B cell (primary cell): ENCODE data around the gene SYNRG. TPM values are rescaled to one million over a fixed set of nuclear protein-coding genes. Genes with fewer than 3 reads are reported as not detected.

Experiments used
- ATAC-seq: fragments of 200-7000 bp; cut with Tn5 transposase; one replicate; pipeline ENCODE4 v1.10.0; 2021; ENCODE audit warnings: low read depth, mild to moderate bottlenecking, moderate number of reproducible peaks, moderate library complexity
- CTCF ChIA-PET: fragments of 350-600 bp; sonication (Branson Sonifier 250); formaldehyde crosslinking; loops from one replicate; lab custom pipeline; 2021; ENCODE audit warnings: antibody characterized with exemption, inconsistent platforms; lab: Charles Lee
- POLR2A ChIA-PET: fragments of 350-600 bp; sonication (Branson Sonifier 250); formaldehyde crosslinking; loops from one replicate; lab custom pipeline; 2021; ENCODE audit warnings: antibody characterized with exemption; lab: Charles Lee
- DNase-seq: peaks from one replicate; pipeline ENCODE4 v3.0.0; 2013
- H2AFZ ChIP-seq: 2 replicates; pipeline ENCODE4 v1.6.1; 2012; ENCODE audit warnings: mild to moderate bottlenecking, low read depth, low read length; ENCODE audit not compliant: insufficient read depth, poor library complexity, severe bottlenecking
- H3K27ac ChIP-seq, 2 donors: 1 replicate in 1 of 2; 2 replicates in 1 of 2; pipeline ENCODE4 v1.5.1; 2012 to 2013; ENCODE audit warnings: low read length in 2 of 2, mild to moderate bottlenecking in 2 of 2, moderate library complexity in 1 of 2
- H3K27me3 ChIP-seq, 4 experiments: fragments of 200-600 bp in 1 of 4; sonication (generic) in 1 of 4; replicated peaks in 1 of 4; 1 replicate in 2 of 4; 2 replicates in 2 of 4; pipeline versions ENCODE4 v1.6.1 to v1.7.0; 2013 to 2016; ENCODE audit warnings: low read length in 3 of 4, mild to moderate bottlenecking in 2 of 4, mixed read lengths in 1 of 4, moderate library complexity in 1 of 4; ENCODE audit not compliant: insufficient read depth in 4 of 4, control insufficient read depth in 3 of 4; ENCODE audit errors: control extremely low read depth in 1 of 4
- H3K36me3 ChIP-seq, 2 experiments: replicated peaks in 1 of 2; 1 replicate in 1 of 2; 2 replicates in 1 of 2; pipeline versions ENCODE4 v1.6.1 to v1.7.1; 2013; ENCODE audit warnings: low read length in 1 of 2; ENCODE audit not compliant: insufficient read depth in 2 of 2, control insufficient read depth in 1 of 2; ENCODE audit errors: control extremely low read depth in 1 of 2, extremely low read depth in 1 of 2
- H3K4me1 ChIP-seq, 2 donors: fragments of 200-600 bp in 1 of 2; sonication (generic) in 1 of 2; 1 replicate in 1 of 2; 2 replicates in 1 of 2; pipeline versions ENCODE4 v1.5.1 to v1.6.1; 2013 to 2017; ENCODE audit warnings: low read length in 2 of 2; ENCODE audit not compliant: control insufficient read depth in 2 of 2, insufficient read depth in 2 of 2
- H3K4me2 ChIP-seq: replicated peaks from 2 replicates; pipeline ENCODE3; 2012; ENCODE audit warnings: mild to moderate bottlenecking, low read depth, low read length; ENCODE audit not compliant: poor library complexity, severe bottlenecking
- H3K4me3 ChIP-seq, 5 experiments: fragments of 200-600 bp in 1 of 5; sonication (generic) in 1 of 5; 1 replicate in 3 of 5; 2 replicates in 2 of 5; pipeline versions ENCODE4 v1.5.1 to v1.7.0; 2011 to 2016; ENCODE audit warnings: low read length in 4 of 5, mild to moderate bottlenecking in 4 of 5, low read depth in 2 of 5, control low read depth in 1 of 5, moderate library complexity in 1 of 5; ENCODE audit not compliant: insufficient read depth in 1 of 5; ENCODE audit errors: control extremely low read depth in 1 of 5, extremely low read depth in 1 of 5
- H3K79me2 ChIP-seq: fragments of 200-600 bp; sonication (generic); one replicate; pipeline ENCODE4 v1.6.0; 2016; ENCODE audit warnings: low read length; ENCODE audit not compliant: control insufficient read depth, insufficient read depth
- H3K9ac ChIP-seq: fragments of 200-600 bp; sonication (generic); 2 replicates; pipeline ENCODE4 v1.6.1; 2017; ENCODE audit warnings: mild to moderate bottlenecking, low read length, moderate library complexity
- H3K9me3 ChIP-seq, 3 donors: one replicate each; pipeline versions ENCODE4 v1.6.1 to v1.7.1; 2013; ENCODE audit warnings: low read length in 2 of 3; ENCODE audit not compliant: control insufficient read depth in 2 of 3, insufficient read depth in 1 of 3; ENCODE audit errors: control extremely low read depth in 1 of 3
- H4K20me1 ChIP-seq: 2 replicates; pipeline ENCODE4 v1.6.0; 2012; ENCODE audit warnings: mild to moderate bottlenecking, low read length; ENCODE audit not compliant: insufficient read depth, control insufficient read depth, poor library complexity, severe bottlenecking
- H3K27ac Mint-ChIP-seq: one replicate; pipeline ENCODE4 v1.8.0; 2021; ENCODE audit warnings: mixed read lengths
- H3K27me3 Mint-ChIP-seq: one replicate; pipeline ENCODE4 v1.8.0; 2021; ENCODE audit warnings: mixed read lengths
- H3K4me1 Mint-ChIP-seq: one replicate; pipeline ENCODE4 v1.8.0; 2021; ENCODE audit warnings: mixed read lengths
- H3K4me3 Mint-ChIP-seq: one replicate; pipeline ENCODE4 v1.8.0; 2021; ENCODE audit warnings: mixed read lengths
- H3K9me3 Mint-ChIP-seq: one replicate; pipeline ENCODE4 v1.8.0; 2022; ENCODE audit warnings: mixed read lengths; ENCODE audit not compliant: insufficient read depth
- EZH2 ChIP-seq: IDR thresholded peaks from 2 replicates; pipeline ENCODE4 v1.6.1; 2012; ENCODE audit warnings: borderline replicate concordance, low read depth, mild to moderate bottlenecking, moderate library complexity, low read length; ENCODE audit not compliant: insufficient read depth, poor library complexity, severe bottlenecking
- WGBS: methylation state at CpG from one replicate; pipeline ENCODE4 v1.1.5; 2013; ENCODE audit warnings: missing lambda C conversion rate; ENCODE audit not compliant: insufficient coverage; 5-methylcytosine and 5-hydroxymethylcytosine counted together
- intact Hi-C: fragments of 100-400 bp; cut with micrococcal nuclease; formaldehyde crosslinking; loops from one replicate; pipeline ENCODE4 v1.10.0; 2022
- polyA plus RNA-seq: library from polyadenylated mRNA; depleted of rRNA; stranded (reverse); fragments of >200 nt; gene quantifications from 2 replicates; pipeline ENCODE4 v1.2.3, GENCODE V29; 2012
- total RNA-seq, 2 donors: library from RNA; stranded (reverse); fragments of 120-200 nt in 1 of 2; gene quantifications; 1 replicate in 1 of 2; 2 replicates in 1 of 2; pipeline versions ENCODE4 v1.2.3 to v1.2.4, GENCODE V29; 2013 to 2022
- TF ChIP-seq, protein P1 (sequence below): fragments of 200-600 bp; IDR thresholded peaks from one replicate; pipeline ENCODE4 v1.8.0; 2022; ENCODE audit warnings: antibody characterized with exemption, mild to moderate bottlenecking

The SYNRG gene
- total and polyA plus RNA-seq, 2 donors (not counting 1 experiment from before 2014, with no cell fraction given): 31.8 to 113 TPM

DNA sequence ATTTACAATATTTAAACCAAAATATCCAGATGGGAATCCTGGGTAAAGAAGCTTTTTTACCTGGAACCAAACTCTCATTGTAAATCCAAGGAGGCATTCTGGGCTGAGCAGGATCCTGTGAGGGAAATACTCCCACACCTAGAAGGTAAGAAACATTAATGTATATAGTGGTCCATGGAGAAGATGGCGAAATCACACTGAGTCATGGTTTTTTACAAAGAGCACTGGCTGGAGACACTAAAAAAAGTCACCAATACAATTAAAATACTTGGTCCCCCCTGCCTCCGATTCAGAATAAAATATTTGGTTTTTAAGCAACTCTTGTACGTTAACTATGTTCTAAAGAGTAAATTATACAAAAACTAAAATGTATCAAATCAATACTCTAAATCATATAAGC lies 32.9 kb downstream of the SYNRG start:
- H3K27ac ChIP-seq: no peak overlapping the region
- H3K9me3 ChIP-seq: peaks cover 0 to 2% (median 0%) of the 10 kb centered on the region in 3 donors
- H3K27ac Mint-ChIP-seq: no peak overlapping the region
- ChIA-PET CTCF (no interaction called here), POLR2A (no interaction called here)
- no peaks in the 10 kb centered on the region for H3K4me1 ChIP-seq
- no peak overlapping the region for H3K4me3 ChIP-seq
- H3K9me3 Mint-ChIP-seq: peaks cover 9% of the 10 kb centered on the region
- H2AFZ ChIP-seq: no peak overlapping the region
- H3K4me2 ChIP-seq: no peak overlapping the region
- H3K27me3 ChIP-seq: no peaks in the 10 kb centered on the region
- H3K4me3 Mint-ChIP-seq: no peak overlapping the region
- H3K9ac ChIP-seq: no peak overlapping the region
- peaks cover 31 to 71% of the 10 kb centered on the region in 2 experiments for H3K36me3 ChIP-seq
- H4K20me1 ChIP-seq: no peaks in the 10 kb centered on the region
- no peak for TF ChIP-seq EZH2
- TF ChIP-seq, protein P1, sequence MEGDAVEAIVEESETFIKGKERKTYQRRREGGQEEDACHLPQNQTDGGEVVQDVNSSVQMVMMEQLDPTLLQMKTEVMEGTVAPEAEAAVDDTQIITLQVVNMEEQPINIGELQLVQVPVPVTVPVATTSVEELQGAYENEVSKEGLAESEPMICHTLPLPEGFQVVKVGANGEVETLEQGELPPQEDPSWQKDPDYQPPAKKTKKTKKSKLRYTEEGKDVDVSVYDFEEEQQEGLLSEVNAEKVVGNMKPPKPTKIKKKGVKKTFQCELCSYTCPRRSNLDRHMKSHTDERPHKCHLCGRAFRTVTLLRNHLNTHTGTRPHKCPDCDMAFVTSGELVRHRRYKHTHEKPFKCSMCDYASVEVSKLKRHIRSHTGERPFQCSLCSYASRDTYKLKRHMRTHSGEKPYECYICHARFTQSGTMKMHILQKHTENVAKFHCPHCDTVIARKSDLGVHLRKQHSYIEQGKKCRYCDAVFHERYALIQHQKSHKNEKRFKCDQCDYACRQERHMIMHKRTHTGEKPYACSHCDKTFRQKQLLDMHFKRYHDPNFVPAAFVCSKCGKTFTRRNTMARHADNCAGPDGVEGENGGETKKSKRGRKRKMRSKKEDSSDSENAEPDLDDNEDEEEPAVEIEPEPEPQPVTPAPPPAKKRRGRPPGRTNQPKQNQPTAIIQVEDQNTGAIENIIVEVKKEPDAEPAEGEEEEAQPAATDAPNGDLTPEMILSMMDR: no peak
- no peak for ATAC-seq
- whole genome bisulfite sequencing: no CpG with 5 or more reads among the region's 3 CpGs
- intact Hi-C loops: no loop called here
- no peak for DNase-seq
- peaks cover 4% of the 10 kb centered on the region for H3K4me1 Mint-ChIP-seq
- peaks cover 26% of the 10 kb centered on the region for H3K79me2 ChIP-seq
- H3K27me3 Mint-ChIP-seq: no peaks in the 10 kb centered on the region

DNA sequence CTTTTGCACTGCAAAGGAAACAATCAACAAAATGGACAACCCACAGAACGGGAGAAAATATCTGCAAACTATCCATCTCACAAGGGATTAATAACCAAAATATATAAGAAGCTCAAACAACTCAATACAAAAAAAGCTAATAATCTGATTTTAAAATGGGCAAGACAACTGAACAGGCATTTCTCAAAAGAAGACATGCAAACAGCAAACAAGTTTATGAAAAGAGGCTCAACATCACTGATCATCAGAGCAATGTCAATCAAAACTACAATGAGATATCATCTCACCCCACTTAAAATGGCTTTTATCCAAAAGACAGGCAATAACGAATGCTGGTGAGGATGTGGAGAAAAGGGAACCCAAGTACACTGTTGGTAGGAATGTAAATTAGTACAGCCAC lies 34.8 kb downstream of the SYNRG start:
- CTCF ChIA-PET: interaction anchor here (0.8 kb wide), 1 partner anchor 242 kb away, joined by 3 read pairs; no protein-coding TSS in a partner anchor

More for the DNA sequence above, 34.8 kb downstream of the SYNRG start:
- no peak overlapping the region for H3K4me3 ChIP-seq
- peaks cover 9% of the 10 kb centered on the region for H3K9me3 Mint-ChIP-seq
- H3K4me1 ChIP-seq: no peaks in the 10 kb centered on the region
- peaks cover 26% of the 10 kb centered on the region for H3K79me2 ChIP-seq
- no peaks in the 10 kb centered on the region for H3K27me3 Mint-ChIP-seq
- POLR2A ChIA-PET: no interaction called here
- H3K9me3 ChIP-seq: peaks cover 0 to 2% (median 0%) of the 10 kb centered on the region in 3 donors
- H3K4me1 Mint-ChIP-seq: peaks cover 4% of the 10 kb centered on the region
- intact Hi-C loops: no loop called here
- no peaks in the 10 kb centered on the region for H3K27me3 ChIP-seq
- peaks cover 33 to 79% of the 10 kb centered on the region in 2 experiments for H3K36me3 ChIP-seq
- H3K4me2 ChIP-seq: no peak overlapping the region
- TF ChIP-seq, protein P1: no peak
- TF ChIP-seq EZH2: no peak
- no CpG with 5 or more reads among the region's 2 CpGs for WGBS
- H2AFZ ChIP-seq: no peak overlapping the region
- no peak overlapping the region for H3K27ac Mint-ChIP-seq
- H3K9ac ChIP-seq: no peak overlapping the region
- H3K27ac ChIP-seq: no peak overlapping the region
- no peaks in the 10 kb centered on the region for H4K20me1 ChIP-seq
- DNase-seq (no peak), ATAC-seq (no peak)
- no peak overlapping the region for H3K4me3 Mint-ChIP-seq
